HCEC 1CT (cell line): Measurements from ENCODE around the gene TMEM242.
A peak's percentile ranks its signal among the peaks of the same experiment; 100 is the strongest.
"Not testable (repeated sequence)": the region's sequence is repeated elsewhere in the genome, so short reads cannot be mapped to it uniquely, and the experiment has no call there.

Source experiments
- DNase-seq: peaks from one replicate; pipeline ENCODE4 v3.0.0-alpha.2; 2017

Gene TMEM242

DNA sequence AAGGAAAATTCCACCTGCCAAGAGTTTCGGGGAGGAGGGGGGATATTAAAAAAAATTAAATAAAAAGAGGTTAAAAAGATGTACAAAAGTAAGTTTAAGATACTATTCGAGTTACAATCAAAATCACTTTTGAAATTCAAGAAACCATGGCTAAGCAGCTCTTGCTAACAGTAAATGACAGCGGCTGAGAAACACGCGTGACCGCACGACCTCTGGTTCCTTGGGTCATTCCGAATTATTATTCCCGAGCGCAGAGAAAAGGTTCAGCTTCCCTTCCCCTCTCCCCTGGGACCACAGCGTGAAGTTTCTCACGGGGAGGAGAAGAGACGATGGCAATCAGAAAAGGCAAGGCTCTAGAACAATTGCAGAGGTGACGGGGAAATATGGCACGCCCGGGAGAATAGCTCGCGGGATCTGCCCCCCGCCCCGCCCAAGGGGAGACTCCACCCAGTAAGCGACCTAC, 496 bp downstream of the TMEM242 start:
- DNase-seq: no peak

DNA sequence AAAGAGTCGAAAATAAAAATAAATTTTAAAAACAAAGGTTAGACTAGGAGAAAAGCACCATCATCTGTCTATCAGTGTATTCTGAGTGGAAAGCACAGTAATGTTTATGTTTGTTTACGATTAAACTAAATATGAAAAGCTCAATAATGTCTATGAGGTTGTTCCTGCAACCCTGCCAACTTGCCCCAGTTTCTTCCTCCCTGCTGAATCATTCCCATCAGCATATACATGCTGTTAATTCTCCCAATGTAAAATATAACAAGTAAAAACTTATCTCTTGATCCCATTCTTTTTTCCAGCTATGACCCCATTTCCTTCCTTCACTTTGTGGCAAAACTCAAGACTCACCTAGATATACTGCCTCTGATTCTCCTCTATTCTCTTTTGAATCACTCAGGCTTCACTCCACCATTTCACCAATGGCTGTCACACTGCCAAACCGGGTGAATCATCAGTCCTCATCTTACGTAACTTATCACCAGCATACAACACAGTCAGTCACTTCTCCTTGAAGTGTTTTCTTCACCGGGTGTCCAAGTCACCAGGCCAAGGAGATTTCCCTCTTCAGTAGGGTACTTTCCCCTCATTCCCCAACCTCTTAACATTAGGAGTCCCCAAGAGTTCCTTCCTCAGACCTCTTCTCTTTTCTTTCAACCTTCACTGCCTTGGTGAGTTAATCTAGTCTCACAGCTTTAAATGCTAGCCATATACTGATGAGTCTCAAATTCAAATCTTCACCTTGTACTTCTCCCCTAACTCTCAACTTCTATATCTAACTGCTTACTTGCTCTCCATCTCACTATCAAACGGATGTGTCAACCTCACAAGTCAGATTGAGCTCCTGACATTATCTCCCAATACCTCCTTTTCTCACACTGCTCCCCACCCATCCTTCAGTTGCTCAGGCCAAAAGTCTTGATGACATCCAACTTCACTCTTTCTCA, 6.2 kb downstream of the TMEM242 start:
- peak; percentile 82 for DNase-seq

DNA sequence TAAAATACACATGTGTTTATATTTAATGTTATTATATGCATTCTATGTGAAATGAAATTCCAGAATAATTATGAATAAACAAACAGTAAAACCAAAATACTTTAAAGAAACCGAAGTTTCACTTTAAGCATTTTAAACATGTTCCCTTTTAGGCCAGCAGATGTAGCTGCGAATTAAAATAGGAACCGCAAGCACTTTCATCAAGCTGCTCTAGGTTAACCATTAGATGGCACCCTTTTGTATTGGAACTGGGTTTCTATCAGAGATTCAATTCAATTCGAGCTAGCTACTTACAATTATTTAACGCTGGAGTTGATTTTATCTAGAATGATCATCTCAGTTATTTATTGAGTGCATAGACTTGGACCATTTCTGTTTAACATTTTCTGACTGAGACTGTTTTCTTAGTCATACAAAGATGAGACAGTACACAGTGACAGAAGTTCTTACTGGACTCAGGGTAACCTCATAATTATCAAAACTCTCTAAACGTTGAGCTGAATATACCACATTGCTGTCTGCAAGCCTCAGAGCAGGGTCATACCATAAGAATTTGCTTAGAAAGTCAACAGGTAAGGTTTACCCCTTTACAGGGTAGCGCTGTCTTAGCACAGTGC, 8.5 kb downstream of the TMEM242 start:
- DNase-seq: peak; percentile 77

DNA sequence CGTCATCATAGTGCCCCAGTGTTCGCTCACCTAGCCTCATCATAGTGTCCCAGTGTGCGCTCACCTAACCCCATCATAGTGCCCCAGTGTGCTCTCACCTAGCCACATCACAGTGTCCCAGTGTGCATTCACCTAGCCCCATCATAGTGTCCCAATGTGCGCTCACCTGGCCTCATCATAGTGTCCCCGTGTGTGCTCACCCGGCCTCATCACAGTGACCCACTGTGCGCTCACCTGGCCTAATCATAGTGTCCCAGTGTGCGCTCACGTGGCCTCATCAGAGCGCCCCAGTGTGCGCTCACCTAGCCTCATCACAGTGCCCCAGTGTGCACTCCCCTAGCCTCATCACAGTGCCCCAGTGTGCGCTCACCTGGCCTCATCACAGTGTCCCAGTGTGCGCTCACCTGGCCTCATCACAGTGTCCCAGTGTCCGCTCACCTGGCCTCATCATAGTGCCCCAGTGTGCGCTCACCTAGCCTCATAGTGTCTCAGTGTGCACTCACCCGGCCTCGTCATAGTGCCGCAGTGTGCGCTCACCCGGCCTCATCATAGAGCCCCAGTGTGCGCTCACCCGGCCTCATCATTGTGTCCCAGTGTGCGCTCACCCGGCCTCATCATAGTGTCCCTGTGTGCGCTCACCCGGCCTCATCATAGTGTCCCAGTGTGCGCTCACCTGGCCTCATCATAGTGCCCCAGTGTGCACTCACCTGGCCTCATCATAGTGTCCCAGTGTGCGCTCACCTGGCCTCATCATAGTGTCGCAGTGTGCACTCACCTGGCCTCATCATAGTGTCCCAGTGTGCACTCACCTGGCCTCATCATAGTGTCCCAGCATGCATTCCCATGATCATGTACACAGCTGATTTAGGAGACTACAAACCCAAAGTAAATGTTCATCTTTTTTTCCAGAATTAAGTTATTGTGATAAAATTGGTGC, 9.5 kb downstream of the TMEM242 start:
- DNase-seq: no peak

DNA sequence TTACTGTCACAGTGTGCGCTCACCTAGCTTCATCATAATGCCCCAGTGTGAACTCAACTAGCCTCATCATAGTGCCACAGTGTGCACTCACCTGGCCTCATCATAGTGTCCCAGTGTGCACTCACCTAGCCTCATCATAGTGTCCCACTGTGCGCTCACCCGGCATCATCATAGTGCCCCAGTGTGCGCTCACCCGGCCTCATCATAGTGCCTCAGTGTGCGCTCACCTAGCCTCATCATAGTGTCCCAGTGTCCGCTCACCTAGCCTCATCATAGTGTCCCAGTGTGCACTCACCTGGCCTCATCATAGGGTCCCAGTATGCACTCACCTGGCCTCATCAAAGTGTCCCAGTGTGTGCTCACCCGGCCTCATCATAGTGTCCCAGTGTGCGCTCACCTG, 10.6 kb downstream of the TMEM242 start:
- no peak for DNase-seq

DNA sequence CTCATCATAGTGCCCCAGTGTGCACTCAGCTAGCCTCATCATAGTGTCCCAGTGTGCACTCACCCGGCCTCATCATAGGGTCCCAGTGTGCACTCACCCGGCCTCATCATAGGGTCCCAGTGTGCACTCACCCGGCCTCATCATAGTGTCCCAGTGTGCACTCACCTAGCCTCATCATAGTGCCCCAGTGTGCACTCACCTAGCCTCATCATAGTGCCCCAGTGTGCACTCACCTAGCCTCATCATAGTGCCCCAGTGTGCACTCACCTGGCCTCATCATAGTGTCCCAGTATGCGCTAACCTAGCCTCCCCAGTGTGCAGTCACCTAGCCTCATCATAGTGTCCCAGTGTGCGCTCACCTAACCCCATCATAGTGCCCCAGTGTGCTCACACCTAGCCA, 12.6 kb downstream of the TMEM242 start:
- DNase-seq: not testable (repeated sequence)

DNA sequence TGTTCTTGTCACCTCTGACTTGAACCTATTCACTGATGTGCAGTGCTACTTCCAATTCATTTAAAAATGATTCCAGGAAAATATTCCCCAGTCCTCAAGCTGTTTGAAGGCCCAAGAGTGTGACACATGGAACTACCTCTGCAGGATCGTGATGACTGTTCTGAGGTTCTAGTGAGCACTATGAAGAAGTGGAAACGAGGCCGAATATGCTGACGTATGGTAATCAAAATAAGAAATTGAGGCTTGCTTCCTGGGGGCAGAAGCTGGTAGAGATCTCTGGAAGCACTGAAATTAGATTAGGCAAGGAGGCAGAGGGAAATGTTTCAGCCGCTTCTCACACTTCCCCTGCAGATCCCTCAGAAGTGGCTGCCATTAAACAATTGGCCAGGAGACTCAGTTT, 15.7 kb downstream of the TMEM242 start:
- no peak for DNase-seq

DNA sequence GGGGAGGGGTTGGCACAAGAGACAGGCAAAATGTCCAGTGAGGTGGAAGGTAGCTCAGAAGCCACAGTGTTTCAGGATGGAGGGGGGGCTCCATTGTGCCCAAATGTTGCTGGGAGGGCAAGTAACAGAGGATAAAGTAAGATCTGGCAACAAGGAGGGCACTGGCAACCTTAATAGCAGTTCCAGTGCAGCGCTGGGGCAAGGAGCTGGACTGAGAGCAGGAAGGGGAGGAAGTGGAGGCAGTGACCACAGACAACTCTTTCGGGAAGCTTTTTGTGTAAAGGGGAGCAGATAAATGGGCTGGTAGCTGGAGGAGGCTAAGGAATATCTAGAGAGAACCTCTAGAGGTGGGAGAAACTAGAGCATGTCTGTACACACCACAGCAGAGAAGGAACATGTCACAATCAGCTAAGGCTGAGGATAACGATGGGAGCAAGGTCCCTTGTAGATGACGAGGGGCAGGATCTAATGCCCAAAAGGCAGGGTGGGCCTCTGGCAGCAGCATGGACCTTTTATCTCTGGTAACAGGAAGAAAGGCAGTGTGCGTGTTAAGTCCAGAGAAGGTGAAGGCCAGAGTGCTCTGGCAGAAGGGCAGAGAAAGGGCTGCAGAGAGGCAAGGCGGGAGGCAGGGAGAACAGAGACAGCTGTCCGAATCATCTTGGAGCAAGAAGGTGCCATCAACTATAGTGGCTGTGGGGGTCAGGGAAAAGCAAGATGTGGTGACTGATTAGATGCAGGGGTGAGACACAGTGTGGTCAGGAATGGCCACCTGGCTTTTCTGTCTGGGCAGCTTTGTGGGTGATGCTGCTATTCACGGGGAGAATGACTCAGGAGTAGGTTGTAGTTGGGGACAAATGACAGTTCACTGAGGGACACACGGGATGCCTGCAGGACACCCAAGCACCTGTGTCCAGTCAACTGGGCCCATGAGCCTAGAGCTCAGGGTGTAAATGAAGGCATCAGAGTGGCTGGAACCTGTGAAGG, 17.4 kb downstream of the TMEM242 start:
- no peak for DNase-seq

DNA sequence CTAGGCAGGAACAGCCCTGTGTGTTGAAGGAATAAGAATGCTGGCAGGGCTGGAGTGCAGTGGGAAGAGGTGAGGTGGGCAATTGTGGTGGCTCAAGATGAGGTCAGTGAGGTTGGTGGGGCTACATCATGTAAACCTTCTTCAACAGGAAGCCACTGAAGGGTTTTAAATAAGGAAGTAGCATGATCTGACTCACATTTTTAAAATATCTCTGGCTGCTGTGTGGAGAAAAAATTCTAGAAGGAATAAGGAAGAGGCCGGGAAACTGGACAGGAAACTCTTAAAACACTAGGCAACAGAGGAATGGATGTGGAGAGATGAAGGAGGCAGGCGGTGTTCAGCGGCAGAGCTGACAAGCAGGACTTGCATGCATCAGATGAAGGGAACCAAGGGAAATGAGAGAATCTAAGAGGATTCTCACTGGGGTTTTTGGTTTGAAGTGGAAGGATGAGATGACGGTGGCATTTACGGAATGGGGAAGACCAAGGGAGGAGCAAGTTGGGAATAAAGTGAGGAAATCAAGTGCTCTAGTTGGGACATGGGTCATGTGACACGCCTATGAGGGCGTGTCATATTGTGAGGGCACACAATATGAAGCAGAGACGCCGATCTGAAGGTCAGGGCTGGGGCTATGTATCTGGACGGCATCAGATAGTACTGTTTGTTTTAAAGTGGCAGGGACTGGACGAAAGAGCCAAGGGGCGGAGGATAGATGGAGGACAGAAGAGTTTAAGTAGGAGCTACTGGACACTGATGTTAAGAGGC, 18.2 kb downstream of the TMEM242 start:
- peak; percentile 5 for DNase-seq

DNA sequence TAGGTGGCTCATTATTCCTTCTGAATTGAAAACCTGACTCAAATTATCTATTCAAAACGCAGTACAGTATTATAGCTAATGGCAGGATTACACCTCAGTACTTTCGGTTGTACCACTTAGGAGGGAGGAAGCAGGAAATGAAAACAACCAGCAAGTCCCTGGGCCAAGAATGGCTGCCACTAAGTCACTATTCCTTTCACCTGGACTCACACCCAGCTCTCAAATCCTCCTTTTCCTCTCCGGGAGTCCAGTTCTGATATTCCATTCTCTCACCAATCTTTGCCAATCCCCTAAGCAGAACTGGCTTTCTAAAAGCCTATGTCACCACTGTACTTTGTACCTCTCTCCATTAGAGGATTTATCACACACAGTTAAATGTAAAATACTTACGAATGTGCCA, 20.6 kb downstream of the TMEM242 start:
- no peak for DNase-seq

DNA sequence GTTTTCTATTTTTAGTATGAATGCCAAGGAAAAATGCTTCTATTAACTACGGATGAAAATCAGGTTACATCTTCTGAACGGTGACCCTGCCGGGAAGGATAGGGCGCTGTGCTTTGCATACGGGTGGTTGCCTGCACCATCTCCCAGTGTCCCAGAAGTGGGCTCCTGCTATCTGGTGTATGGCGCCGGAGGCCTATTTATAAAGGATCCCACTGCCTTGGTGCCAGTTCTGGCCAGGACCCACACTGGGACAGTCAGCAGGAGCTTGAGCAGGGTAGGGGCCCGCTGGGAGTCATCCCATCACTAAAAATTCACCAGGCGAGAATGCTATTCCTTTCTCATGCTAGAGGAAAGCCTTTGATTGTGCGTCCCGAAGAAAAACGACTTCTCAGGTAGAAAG, 22.9 kb downstream of the TMEM242 start:
- DNase-seq: no peak

DNA sequence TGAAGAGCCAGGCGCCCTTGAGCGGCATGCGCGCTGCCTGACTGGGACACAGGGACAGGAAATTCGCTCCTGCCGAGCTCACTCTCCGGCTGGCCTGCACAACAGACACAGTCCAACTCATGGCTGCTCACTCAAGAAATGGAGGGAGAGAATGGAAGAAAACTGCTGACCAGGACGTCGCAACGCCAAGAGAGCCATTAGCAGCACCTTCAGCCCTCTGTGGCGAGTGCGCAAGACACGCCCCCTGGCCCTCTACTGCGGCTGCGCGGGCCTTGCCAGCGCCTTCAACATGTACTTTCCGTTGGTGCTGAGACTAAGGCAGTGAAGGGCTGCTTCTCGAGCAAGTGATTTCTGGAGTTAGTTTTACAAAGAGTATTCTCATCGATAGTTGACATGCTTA, 23.3 kb downstream of the TMEM242 start:
- DNase-seq: no peak

DNA sequence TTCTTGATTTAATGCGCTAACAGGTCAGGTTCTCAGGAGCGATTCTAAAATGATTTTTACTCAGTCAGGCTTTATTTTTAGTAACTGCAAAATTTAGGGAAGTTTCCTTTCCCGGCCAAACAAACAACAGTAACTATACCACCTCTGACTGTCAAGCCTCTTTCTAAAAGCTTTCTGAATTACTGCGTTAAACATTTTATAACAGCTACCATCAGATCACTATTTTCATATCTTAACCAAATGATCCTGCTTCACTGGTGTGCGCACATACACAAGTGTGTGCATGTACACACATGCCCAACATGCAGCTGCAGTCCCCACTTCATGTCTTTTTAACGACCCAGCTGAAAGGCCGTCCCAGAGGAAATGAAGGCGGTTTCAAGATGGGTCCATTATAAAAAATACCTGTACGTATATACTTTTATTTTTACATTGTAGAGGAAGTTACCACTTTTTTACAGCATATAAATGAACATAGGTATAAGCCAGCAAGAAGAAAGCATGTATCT, 25.0 kb downstream of the TMEM242 start:
- no peak for DNase-seq

DNA sequence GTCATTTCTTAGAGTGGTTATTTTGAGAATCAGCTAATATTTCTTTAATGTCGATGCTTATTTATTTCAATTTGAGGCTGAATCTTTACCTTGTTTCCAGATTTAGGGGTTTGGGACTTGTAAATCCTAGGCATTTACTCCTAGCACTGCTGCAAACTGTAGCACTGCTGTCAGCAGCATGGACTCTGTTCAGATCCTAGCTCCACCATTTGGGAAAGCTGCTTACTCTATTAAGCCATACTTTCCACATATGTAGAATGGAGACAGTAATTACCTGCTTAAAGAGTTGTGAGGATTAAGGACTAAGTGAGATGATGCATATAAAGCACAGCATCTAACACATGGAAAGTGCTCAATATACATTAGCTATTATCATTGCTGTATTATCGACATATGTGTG, 28.7 kb downstream of the TMEM242 start:
- DNase-seq: no peak

DNA sequence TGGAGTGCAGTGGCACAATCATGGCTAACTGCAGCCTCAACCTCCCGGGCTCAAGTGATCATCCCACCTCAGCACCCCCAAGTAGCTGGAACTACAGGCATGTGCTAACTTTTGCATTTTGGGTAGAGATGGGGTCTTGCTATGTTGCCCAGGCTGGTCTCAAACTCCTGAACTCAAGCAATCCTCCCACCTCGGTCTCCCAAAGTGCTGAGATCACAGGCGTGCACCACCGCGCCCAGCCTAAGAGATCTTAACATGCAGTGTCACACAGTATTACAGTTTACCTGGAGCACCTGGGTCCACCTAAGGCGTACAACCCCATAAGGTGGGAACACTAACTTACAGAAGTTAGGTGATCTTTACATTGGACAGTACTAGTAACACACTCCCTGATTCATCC, 29.5 kb downstream of the TMEM242 start:
- no peak for DNase-seq

DNA sequence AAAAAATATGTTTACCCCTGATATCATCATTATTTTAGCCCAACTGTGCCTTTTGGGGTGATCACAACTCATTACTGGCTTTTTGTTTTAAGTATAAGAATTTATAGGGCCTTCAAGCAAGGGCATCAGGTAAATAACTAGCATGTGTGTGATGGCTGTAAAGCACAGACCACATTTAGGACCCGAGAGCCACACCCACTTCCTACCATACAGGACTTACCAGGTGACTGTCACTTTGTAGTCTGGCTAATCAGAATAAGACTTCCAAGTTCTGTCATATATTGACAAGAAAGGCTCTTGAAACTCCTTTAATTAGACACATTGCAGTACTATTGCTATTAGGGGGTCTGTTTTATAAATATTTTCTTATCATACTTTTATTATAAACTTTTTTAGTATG, 31.1 kb downstream of the TMEM242 start:
- DNase-seq: no peak

DNA sequence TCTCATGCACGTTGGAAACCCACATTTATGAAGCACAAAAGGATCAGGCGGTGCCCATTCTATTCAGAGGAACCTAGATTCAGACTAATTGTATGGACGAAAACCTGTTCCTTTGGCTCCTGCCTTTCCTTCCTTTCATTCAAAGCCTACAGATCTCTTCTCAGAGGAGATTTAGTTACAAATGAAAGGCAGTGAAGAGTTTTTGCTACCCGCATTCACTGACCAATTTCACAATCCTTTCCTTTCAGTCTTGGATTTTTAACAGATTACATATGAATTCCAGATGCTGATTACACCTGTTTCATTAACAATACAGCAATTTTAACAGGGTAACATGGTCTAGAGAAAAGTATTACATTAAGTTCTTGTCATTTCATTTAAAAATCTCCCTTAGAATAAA, 32.0 kb downstream of the TMEM242 start:
- DNase-seq: no peak

DNA sequence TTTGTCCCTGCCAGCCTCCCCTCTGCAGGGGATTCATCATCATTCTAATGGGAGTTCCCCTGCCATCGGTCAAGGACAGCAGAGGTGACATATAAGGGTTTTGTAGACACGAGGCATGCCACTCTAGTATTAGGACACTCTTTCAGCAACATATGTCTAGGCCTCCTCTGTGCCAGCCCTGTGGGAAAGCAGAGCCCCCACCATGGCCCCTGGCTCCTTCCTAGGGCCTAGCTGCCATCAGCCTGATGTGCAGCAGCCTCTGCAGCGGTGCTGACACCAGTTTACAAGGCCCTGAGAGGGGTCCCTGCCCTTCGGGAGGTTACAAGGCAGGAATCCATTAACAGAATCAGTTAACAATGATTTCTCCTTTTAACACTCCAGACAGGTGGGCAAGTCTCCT, 32.5 kb downstream of the TMEM242 start:
- DNase-seq: no peak

DNA sequence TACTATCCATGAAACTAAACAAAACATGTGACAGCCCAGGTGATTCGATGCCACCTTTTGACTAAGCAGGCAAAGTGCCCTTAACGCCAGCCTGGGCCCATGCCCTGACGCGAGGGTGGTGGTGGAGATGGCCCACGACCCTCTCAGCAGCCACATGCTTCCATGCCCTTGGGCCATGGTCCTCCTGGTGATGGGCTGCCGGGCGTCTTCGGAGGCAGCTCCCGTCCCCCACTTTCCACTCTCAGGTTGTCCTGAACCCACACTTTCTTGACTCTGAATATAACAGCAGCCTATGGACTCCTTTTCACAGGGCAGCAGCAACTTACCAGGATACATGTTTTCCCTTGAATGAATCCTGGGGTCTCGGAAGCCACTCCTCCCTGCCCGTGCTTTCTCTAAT, 33.6 kb downstream of the TMEM242 start:
- DNase-seq: no peak

DNA sequence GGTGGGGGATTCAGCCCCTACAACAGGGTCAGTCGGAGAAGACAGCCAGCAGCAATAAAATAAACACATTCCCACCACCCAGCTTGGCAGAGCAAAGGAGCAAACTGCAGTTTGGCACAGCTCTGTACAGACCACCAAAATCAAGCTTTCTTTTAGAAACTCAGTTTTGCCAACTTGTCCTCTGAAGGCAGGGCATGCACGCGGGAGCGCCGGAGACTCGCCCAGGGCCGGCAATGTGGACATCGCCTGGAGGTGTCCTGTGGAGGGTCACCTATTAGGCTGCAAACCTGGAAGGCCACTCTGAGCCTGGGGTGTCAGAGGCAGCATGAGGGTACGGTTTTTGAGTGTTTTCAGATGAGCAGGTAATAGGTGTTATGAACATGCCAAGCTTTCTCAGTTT, 34.7 kb downstream of the TMEM242 start:
- no peak for DNase-seq

DNA sequence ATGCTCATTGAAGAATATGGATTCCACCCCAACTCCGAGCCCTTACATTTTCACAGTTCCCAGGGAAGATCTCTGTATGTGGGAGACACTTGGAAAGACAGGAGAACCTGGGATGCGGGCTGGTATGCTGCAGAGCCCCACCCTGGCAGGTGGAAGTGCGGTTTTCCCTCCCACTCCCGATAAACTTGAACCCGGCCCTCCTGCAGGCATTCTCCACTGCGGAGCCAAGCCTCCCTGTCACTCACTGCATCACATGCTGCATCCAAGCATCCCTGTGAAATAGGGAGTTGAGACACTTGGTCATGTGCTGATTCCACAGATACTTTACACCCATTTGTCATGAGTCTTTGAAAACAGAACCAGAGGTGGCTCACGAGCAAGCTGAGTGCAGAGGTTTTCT, 35.4 kb downstream of the TMEM242 start:
- no peak for DNase-seq
